ENCODE results near the gene CRYL1.

The CRYL1 gene, protein sequence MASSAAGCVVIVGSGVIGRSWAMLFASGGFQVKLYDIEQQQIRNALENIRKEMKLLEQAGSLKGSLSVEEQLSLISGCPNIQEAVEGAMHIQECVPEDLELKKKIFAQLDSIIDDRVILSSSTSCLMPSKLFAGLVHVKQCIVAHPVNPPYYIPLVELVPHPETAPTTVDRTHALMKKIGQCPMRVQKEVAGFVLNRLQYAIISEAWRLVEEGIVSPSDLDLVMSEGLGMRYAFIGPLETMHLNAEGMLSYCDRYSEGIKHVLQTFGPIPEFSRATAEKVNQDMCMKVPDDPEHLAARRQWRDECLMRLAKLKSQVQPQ

DNA sequence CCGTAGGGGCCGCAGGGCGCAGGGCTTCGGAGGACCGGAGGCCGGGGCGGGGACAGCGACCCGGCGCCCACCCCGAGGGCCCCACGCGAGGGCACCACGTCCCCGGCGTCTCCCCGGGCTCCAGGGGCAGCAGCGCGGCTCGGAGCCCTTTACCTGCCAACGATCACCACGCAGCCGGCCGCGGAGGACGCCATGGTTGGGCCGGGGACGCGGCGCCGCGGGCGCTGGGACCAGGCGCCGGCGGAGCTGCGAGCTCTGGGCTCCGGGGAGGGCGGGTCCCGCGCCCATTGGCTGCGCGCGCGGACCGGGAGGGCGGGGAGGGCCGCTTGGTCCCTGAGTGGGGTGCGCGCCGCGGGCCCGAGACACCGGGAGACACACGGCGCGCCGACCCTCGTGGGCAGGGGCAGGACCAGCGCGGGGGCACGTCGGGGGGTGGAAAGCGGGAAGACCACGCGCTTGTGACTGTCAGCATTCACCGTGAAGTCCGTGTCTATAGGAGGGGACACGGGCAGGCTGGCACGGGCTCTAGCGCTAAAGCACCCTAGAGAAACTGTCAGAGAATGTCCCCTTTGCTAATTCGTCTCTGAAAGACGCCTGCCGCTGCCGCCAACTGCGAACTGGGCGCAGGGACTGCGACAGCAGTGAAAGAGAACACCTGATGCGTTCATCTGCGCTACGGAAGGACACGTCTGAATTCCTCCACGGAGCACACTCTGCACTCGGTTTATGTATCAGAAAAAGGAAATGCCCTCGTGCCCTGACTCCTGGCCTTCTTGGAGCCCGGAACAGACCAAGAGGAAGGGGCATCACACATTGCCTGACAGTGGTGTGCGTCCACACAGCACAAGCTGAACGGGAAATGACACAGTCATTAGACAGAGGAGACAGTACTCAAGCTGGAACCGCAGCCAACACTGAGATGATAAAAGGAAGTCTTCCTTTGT, at the start of gene CRYL1:
Gene CRYL1, minus strand, starts transcription at position 257 of the 944 bp plus-strand sequence. Its CDS starts 63 bp downstream, at position 194.
- peak; percentile 68 for DNase-seq (ENCODE audit: low read depth)

DNA sequence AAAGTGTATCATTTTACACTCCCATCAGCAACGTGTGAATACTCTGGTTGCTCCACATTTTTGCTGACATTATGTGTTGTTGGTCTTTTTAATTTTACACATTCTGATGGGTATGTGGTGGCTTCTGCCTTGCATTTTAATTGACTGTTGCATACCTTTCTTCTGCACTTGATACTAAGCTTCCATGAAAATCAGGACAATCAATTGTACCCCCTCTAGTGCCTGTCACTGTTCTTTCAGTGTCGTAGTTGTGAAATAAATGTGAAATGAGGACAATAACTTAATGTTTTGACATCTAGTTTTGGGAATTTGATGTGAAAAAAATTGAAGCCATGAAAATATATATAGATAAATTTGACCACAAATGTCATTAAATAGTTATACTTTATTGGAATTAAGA, 48.0 kb upstream of the CRYL1 start:
- no peak for DNase-seq (ENCODE audit: low read depth)

DNA sequence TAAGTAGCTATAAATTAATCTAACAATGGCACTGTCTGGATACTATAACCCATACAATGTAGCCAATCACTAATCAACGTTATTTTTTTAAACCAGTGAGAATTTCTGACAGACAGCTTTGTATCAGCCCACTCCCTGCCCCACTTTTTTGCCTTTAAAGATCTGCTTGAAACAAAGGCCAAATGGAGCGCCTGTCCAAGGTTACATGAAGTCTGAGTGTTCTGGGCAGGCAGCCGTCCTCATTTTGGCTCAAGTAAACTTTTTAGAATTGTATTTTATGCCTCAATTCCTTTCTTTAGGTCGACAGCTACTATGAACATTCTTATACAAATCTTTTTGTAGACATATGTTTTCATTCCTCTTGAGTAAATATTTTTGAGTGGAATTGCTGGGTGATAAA, 47.5 kb upstream of the CRYL1 start:
- DNase-seq (ENCODE audit: low read depth): no peak

DNA sequence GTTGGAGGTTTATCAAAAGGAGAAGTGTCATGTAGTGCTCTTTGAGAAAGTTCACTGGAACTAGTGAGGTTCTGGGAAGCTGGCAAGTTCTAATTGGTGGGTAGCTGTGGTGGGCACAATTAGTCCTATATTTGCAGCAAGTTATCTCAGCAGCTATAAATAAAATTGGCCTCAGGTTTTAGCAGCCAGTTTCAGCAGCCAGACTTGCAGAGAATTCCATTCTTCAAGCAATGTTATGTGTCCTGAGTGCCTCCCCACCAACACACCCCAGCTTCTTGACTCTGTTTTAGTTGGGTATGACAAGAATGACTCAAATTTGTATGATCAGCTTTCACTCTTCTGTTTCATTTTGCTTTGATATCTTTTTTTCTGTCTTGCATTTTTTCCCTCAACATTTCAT, 46.0 kb upstream of the CRYL1 start:
- no peak for DNase-seq (ENCODE audit: low read depth)

DNA sequence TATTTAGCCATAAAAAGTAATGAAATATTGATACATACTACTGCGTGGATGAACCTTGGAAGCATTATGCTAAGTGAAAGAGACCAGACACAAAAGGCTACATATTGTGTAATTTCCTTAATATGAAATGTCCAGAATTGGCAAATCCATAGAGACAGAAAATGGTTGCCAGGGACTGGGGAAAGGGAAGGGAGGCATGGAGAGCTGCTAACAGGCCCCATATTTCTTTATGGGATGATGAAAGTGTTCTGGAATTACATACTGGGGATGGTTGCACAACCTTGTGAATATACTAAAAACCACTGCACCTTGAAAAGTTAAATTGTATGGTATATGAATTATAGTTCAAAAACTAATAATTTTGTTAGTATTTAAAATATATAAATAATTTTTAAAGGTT, 44.9 kb upstream of the CRYL1 start:
- no peak for DNase-seq (ENCODE audit: low read depth)

DNA sequence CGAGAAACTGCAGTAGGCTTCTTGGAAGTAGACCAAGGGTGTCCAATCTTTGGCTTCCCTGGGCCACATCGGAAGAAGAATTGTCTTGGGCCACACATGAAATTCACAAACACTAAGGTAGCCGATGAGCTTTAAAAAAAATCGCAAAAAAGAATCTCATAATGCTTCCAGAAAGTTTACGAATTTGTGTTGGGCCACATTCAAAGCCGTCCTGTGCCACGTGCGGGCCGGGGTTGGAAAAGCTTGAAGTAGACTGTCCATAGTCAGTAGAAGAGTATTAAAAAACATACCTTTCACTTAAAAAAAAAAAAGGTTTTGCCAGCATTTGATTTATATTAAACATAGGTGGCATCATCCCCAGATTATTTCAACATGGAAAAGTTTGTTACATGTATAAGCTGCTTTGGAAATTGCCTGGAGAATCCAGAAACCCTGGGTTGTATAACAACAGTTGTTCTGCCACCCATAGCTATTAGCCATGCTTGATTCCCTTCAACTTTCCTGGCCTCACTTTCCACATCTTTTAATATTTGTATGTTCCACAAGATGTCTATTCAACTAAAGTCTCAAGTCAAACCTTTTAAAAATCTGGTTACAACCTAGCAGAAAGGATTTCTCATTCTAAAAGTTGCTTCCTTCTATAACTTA, 42.3 kb upstream of the CRYL1 start:
- DNase-seq (ENCODE audit: low read depth): no peak

DNA sequence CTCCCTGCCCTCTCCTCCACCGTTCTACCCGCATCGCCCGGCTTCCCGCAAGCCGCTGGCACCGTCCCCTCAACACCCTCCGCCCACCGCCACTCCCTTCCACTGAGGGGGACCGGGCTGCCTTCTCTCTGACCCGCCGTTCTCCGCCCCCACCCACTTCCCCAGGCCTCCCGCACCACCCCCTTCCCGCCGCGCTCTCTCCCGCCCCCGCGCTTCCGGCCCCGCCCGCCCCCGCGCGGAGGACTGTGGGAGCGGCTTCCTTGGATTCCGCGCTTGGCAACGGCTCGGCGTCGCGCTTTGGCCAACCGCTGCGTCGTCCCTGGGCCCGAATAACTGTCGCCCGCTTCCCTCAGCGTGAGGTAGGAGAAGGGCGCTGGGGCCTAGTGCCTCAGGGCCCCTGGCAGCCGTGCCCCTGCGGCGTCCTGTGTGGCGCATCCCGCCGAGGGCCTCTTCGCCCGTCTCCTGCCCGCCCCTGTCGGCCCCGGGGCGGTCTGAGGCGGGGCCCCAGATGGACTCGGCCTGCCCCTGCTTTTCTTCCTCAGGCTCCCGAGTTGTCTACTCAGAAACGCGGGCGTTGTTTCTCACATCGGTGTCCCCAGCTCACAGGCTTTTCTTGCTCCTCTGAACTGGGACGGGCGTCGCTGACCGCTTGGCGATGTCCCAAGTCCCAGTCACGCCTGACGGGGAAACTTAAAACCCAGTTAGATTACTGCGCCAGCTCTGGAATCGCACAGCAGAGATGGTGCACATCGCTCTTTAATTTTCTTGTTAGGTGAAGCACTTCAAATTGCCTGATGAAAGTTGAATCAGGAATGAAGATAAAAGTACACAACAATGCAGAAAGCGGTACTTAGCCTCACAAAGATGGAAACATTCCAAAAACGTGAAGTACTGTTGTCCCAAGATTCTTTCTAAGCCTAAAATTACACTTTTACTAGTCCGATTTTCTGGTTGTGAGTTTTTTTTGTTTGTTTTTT, 41.5 kb upstream of the CRYL1 start, which contains the start of gene IFT88:
Gene IFT88, plus strand, starts transcription at position 260 of the 977 bp plus-strand sequence. CDS start 7,229 bp downstream, outside the sequence.
- DNase-seq (ENCODE audit: low read depth): peak; percentile 75

DNA sequence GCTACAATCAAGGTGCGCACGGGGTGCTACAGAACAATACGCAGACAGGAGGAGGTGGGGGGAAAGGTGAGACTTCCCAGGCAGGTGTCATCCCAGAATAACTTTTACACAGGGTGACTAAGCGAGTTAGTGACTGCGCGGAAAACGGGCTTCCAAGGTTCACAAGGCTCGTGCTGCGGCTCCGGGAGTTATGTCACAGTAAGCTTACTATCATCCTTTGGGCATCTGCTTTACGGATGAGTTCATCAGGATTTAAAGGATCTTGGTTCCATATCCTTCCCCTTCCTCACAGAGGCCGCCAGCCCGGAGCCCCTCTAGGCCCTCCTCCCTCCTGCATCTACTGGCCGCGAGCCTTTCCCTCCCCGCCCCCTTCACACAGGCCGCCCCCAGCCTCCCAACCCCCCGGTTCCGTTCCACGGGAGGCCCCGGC, 40.8 kb upstream of the CRYL1 start:
- no peak for DNase-seq (ENCODE audit: low read depth)

DNA sequence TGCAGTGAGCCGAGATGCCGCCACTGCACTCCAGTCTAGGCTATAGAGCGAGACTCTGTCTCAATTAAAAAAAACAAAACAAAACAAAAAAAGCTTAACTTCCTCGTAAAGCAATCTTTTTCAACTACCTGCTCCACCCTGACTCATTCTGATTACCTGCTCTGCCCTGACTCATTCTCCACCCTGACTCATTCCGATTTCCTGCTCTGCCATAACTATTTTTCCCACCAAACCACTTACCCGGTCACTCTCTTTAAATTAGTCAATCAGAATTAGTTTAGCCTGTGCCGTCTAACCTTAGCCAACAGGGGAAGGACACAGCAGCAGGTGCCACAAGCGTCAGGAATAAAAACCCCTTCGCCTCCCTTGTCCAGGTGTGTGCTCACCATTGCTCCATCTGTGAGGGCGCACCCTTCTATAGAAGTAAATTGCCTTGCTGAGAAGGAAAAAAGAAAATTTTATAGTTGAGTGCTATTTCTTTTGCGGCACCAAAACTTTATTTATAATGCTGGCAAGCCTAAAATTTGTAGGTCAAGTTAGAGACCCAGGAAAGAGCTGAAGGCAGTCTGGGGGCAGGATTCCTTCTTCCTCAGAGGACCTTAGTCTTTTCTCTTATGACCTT, 39.6 kb upstream of the CRYL1 start:
- no peak for DNase-seq (ENCODE audit: low read depth)

DNA sequence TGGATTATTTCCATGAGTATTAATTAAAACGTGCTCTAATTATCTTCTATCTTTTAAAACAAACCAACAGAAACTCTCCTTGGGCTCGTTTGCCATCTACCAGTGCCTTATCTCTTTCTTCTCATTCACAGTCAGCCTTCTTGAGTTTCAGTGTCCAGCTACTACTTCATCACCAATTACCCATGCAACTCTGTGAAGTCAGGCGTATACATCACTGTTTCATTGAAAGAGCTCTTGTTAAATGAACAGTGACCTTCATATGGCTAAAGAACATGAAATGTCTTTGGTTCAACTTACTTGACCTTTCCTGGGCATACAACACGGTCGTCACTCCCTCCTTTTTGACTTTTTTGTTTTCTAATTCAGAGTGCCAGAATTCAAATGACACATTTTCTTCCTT, 36.1 kb upstream of the CRYL1 start:
- no peak for DNase-seq (ENCODE audit: low read depth)

DNA sequence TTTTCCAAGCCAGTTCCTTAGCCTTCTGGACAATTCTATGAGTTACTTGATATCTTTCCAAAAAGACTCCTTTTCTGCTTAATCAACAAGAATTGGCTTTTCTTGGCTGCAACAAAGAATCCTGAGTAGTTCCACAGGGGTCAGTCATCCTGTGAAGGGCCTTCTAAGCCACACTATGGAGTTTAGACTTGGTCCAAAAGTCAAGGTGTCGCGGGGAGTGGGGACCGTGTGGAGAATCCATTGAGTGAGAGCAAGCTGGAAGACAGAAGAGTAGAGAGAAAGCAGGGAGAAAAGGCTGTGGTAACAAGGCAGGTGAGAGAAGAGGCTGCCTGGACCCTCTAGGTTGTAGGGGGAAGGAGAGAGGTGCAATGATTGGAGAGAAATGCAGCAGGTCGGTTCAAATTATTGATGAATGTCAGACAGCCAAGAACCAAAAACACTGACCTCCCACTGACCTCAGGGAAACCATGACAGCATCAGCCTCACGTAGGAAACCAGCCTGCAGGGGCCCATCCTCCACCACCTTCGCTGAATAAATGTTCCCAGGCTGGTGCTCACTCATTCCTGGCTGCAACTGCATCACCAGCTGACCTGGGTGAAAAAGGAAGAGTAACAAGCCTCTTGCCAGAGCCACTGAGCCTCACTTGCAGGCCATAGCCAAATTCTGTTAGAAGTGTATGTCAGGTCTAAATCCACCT, 34.2 kb upstream of the CRYL1 start:
- no peak for DNase-seq (ENCODE audit: low read depth)

DNA sequence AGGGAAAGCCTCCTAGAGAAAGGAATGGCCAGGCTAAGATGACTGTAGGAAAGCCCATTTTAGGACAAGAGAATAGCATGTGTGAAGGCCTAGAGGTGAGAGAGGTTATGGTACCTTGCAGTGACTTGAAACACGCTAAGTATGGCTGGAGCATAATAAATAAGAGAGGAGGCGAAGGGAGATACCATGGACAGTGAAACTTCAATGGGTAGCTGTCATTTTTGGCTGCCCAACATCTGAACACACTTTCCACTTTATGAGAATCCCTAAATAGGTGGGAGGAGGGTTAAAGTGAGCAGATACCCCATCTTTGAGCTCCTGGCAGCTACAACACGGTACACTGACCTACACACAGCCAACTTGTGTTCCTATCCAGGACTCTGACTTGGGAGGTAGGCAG, 33.3 kb upstream of the CRYL1 start:
- DNase-seq (ENCODE audit: low read depth): no peak

DNA sequence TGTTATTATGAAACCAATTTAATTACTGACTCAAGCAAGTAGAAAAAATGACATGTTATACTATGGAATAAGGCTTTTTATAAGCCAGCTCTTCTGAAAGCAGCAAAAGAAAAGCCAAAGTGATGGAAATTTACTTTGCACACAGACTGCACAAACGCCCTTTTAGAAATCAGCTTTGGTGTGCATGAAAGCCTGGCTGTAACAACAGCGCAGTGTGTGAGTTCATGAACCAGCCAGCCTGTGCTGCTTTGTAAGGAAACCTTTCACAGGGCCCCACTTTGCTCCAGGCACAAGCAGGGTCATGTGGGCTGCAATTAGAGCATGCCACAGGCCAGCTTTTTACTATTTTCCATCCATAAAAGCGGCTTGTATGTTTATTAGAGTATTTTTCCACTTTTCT, 27.7 kb upstream of the CRYL1 start:
- no peak for DNase-seq (ENCODE audit: low read depth)

DNA sequence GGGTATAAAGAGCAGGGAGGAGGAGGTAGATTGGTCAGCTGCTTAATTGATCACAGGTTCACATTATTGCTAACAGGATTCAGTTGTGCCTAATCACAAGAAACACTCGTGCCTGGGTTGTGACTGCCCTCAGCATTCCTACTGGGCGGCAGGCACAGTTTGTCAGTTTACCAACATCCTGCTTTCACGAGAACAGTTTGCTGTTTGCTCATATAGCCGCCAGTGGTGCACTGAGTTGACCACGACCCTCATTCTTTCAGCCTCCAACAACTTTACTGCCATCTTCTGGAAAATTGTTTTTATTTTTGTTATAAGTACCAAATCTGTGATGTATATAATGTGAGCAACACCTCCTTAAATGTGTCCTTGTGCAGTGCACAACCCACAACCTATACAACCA, 25.1 kb upstream of the CRYL1 start:
- DNase-seq (ENCODE audit: low read depth): no peak

DNA sequence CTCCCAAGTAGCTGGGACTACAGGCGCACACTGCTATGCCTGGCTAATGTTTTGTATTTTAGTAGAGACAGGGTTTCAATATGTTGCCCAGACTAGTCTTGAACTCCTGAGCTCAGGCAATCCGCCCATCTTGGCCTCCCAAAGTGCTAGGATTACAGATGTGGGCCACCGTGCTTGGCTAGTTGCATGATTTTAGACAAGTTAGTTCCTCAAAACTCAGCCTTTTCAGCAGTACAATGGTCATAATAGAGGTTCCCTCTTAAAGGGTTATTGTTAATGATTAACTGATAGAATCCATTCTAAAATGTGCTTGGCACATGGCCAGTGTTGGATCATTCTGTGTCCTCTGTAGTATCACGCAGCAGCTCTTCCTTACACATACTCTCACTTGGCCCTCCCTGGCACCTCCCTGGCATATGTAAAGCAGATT, 21.8 kb upstream of the CRYL1 start:
- DNase-seq (ENCODE audit: low read depth): no peak

DNA sequence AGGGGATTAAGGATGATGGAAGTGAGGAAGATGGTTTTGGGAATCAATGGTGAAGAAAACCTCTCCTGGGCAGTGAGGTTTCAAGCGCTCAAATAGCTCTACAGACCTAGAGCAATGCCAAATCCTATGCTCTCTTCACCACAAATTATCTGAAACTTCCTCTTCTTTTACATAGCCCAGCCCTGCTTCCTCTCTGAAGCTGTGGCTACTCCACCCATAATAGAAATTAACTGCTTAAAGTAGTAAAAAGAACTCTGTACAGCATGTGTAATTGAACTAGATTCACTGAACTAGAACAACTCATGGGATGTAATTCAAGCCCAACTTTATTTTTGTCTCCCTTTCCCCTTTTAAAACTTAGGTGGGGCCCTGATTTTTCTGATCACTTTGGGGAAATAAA, 20.9 kb upstream of the CRYL1 start:
- no peak for DNase-seq (ENCODE audit: low read depth)

DNA sequence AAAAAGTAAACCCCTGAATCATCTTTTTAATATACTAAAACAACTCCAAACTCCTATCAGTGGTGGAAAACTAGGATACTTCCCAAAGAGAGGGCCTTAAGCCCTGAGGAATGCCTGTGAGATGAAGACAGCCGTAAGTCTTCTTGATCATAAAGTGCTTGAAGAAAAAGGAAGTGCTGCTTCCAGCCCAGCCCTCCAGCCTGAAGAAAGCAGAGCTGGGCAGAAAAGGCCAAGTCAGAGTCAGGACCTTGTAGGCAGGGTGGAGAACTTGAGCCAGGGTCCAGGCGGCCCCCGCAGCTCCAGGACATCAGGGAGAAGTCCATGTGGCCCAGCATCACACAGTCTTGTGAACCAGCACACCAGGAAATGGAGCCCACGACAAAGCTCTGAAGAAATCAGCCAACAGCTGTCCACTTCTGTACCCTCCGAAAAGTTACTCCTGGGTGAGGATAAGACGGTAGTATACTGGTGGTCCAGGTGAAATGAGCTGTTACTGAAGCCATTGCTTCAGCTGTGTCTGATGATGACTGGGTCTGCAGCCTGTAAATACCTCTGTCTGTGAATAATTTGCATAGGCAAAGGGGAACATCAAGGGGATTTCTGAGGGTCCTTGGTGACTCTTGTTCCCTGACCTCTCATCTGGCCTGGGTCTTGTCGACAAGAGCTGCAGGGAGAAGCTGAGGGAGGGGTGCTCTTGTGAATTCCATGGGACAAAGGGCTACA, 18.7 kb upstream of the CRYL1 start:
- no peak for DNase-seq (ENCODE audit: low read depth)

DNA sequence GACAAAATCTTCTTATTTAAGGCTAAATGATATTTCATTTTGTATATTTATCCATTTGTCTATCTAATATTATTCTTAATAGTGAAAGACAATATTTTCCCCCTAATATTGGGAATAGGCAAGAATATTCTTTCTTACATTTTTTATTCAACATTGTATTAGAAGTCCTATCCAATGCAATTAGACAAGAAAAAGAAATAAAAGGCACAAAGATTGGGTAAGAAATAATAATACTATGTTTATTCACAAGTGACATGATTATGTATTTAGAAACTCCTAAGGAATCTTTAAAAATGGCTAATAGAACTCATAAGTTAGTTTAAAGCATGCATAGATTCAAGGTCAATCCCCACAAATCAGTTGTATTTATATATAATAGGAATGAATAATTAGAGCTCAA, 11.3 kb upstream of the CRYL1 start:
- DNase-seq (ENCODE audit: low read depth): no peak

DNA sequence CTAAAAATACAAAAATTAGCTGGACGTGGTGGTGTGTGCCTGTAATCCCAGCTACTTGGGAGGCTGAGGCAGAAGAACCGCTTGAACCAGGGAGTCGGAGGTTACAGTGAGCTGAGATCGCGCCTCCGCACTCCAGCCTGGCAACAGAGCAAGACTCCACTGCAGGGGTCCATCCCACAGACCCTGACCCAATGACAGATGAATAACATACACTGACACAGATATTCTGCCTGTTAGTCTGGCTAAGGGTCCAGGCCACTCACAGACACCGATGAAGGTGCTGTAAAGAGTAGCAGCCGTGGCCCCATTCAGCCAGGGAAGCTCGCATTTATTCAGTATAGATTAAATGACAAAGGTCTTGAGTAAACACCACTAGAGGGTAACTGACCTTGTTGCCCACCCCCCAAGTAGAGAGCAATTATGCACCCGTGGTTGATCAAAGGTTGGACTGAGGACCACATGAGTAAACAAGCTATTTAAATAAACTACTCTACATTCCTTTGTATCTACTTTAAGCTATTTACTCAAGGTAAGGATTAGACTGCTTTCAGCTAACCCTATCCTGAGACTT, 8.5 kb upstream of the CRYL1 start:
- no peak for DNase-seq (ENCODE audit: low read depth)

Measured in stimulated activated CD8-positive, alpha-beta memory T cell treated with anti-CD3 and anti-CD28 coated beads, Interleukin-4, amount 100 ng/mL, for 24 hours (primary cell).